ENCODE results near the gene DCC. TPM values are rescaled to one million over a fixed set of nuclear protein-coding genes. Genes with fewer than 3 reads are reported as not detected.

Gene DCC
- total and polyA plus RNA-seq, 2 of the 8 experiments (the other 6 are each of a cell fraction or from before 2014, with no cell fraction given), result 0.14 to 1.4 TPM

DNA sequence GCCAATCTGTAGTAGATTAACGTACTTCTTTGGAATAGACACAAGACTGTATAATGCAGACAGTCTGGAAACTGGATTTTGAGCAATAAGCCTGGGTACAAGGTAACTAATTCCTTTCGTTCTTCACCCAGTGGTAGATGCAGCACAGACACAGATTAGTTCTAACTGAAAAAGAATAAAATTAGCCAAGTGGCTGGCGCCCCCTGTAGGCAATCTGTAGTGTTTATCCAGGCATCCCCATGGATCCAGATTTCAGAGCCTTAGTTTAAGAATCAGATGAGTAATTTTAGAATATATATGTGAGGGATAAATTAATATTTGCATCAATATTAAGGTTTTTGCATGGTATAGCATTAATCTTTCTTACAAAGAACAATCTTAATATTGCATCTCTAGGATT is 563.9 kb downstream of the DCC start:
- no peaks in the 10 kb centered on the region for H3K9me3 ChIP-seq (ENCODE audit: insufficient read depth in 2 of 2, low read depth in 1 of 2, low read length in 1 of 2)
- no peaks in the 10 kb centered on the region for H3K27me3 ChIP-seq (replicated peaks in 1 of 4; ENCODE audit: control insufficient read depth in 3 of 4, extremely low read depth in 1 of 4, insufficient read depth in 3 of 4, low read length in 3 of 4)
- H3K4ac ChIP-seq (replicated peaks; ENCODE audit: insufficient read length, low read depth, low read length), result no peak overlapping the region
- no peaks in the 10 kb centered on the region for H3K4me1 ChIP-seq (replicated peaks in 1 of 4; ENCODE audit: control insufficient read depth in 3 of 4, insufficient read depth in 4 of 4, low read length in 3 of 4)
- no peak overlapping the region for H2BK5ac ChIP-seq (ENCODE audit: low read depth, low read length)
- no peaks in the 10 kb centered on the region for H3K79me2 ChIP-seq (ENCODE audit: control insufficient read depth in 1 of 2, insufficient read depth in 2 of 2, low read length in 2 of 2)
- H3K14ac ChIP-seq (ENCODE audit: insufficient read length), result no peak overlapping the region
- DNase-seq (ENCODE audit: low read depth in 1 of 2, low spot score in 2 of 2) (peak in 1 of 2 experiments; percentile 73), FAIRE-seq (peak; percentile 60)
- no peak overlapping the region for H3K23ac ChIP-seq (ENCODE audit: insufficient read length)
- ChIA-PET POLR2A (ENCODE audit: partially characterized antibody) (no interaction called here), CTCF (ENCODE audit: partially characterized antibody) (interaction anchor here (0.6 to 2.0 kb wide), 16 partner anchors 9 to 1236 kb away, joined by 3 to 13 read pairs (median 3); partner anchors contain the start of gene DCC)
- H3K56ac ChIP-seq (replicated peaks; ENCODE audit: insufficient read length, low read depth, low read length), result no peak overlapping the region
- no peak overlapping the region for H4K8ac ChIP-seq (ENCODE audit: extremely low read depth, insufficient read depth, low read length)
- H2BK20ac ChIP-seq (ENCODE audit: low read length), result no peak overlapping the region
- H2BK120ac ChIP-seq (replicated peaks; ENCODE audit: low read depth, low read length), result no peak overlapping the region
- no peaks in the 10 kb centered on the region for H3K36me3 ChIP-seq (ENCODE audit: control insufficient read depth in 2 of 4, insufficient read depth in 4 of 4, low read length in 3 of 4)
- H2BK15ac ChIP-seq (ENCODE audit: low read length), result no peak overlapping the region
- 25% methylated on average over 3 of the region's 3 CpGs; no CpG with 5 or more reads in 1 of the 2 experiments for WGBS, 2 experiments (ENCODE audit: extremely low coverage in 1 of 2, insufficient coverage in 1 of 2, insufficient read length in 1 of 2, insufficient replicate concordance in 2 of 2, low coverage in 1 of 2, low lambda C conversion rate in 2 of 2, missing lambda C conversion rate in 1 of 2)
- no peak overlapping the region for H4K91ac ChIP-seq (replicated peaks; ENCODE audit: insufficient read length, low read length)
- no peak overlapping the region for H2AK5ac ChIP-seq (ENCODE audit: low read depth, low read length)
- H3K18ac ChIP-seq (ENCODE audit: extremely low read depth, low read length), result no peak overlapping the region
- H4K5ac ChIP-seq (ENCODE audit: insufficient read length, low read depth, low read length), result no peak overlapping the region
- H2AFZ ChIP-seq (ENCODE audit: low read length), result no peak overlapping the region
- no peaks in the 10 kb centered on the region for H3K23me2 ChIP-seq (ENCODE audit: low read depth, low read length)
- H3K4me3 ChIP-seq (ENCODE audit: extremely low read depth in 1 of 4, insufficient read depth in 2 of 4, low read depth in 3 of 4, low read length in 4 of 4), result no peak overlapping the region
- no peaks in the 10 kb centered on the region for H3K79me1 ChIP-seq (ENCODE audit: low read depth, low read length)
- H3K4me2 ChIP-seq (ENCODE audit: insufficient read depth in 1 of 2, low read depth in 2 of 2, low read length in 2 of 2), result no peak overlapping the region
- H2BK12ac ChIP-seq (ENCODE audit: low read depth, low read length), result no peak overlapping the region
- H3K27ac ChIP-seq (ENCODE audit: low read depth, low read length), result no peak overlapping the region
- no peaks in the 10 kb centered on the region for H4K20me1 ChIP-seq (replicated peaks in 1 of 2; ENCODE audit: control insufficient read depth in 1 of 2, insufficient read depth in 2 of 2, low read length in 2 of 2)
- no peak overlapping the region for H3K9ac ChIP-seq (replicated peaks in 1 of 4; ENCODE audit: extremely low read depth in 1 of 4, low read depth in 3 of 4, low read length in 3 of 4)
- TF ChIP-seq EP300 (IDR thresholded peaks at IDR 0.05; ENCODE audit: borderline replicate concordance in 1 of 2, low read depth in 2 of 2, low read length in 2 of 2) (no peak), ZNF274 (IDR thresholded peaks at IDR 0.05; ENCODE audit: borderline replicate concordance, extremely low read depth, low read length) (no peak), CEBPB (IDR thresholded peaks at IDR 0.05; ENCODE audit: low read depth, low read length) (no peak), HDAC6 (IDR thresholded peaks at IDR 0.05; ENCODE audit: low read depth, low read length) (no peak), RAD21 (IDR thresholded peaks at IDR 0.05 in 1 of 2, conservative IDR thresholded peaks at IDR 0.05 in 1 of 2; ENCODE audit: low read depth in 2 of 2, low read length in 2 of 2) (peak; percentile 78 to 85), SRF (IDR thresholded peaks at IDR 0.05; ENCODE audit: low read depth, low read length) (no peak), CREB1 (IDR thresholded peaks at IDR 0.05) (no peak)
- TF ChIP-seq, protein P1, sequence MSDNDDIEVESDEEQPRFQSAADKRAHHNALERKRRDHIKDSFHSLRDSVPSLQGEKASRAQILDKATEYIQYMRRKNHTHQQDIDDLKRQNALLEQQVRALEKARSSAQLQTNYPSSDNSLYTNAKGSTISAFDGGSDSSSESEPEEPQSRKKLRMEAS (IDR thresholded peaks at IDR 0.05), result no peak
- TF ChIP-seq, protein P2, sequence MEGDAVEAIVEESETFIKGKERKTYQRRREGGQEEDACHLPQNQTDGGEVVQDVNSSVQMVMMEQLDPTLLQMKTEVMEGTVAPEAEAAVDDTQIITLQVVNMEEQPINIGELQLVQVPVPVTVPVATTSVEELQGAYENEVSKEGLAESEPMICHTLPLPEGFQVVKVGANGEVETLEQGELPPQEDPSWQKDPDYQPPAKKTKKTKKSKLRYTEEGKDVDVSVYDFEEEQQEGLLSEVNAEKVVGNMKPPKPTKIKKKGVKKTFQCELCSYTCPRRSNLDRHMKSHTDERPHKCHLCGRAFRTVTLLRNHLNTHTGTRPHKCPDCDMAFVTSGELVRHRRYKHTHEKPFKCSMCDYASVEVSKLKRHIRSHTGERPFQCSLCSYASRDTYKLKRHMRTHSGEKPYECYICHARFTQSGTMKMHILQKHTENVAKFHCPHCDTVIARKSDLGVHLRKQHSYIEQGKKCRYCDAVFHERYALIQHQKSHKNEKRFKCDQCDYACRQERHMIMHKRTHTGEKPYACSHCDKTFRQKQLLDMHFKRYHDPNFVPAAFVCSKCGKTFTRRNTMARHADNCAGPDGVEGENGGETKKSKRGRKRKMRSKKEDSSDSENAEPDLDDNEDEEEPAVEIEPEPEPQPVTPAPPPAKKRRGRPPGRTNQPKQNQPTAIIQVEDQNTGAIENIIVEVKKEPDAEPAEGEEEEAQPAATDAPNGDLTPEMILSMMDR (IDR thresholded peaks at IDR 0.05; ENCODE audit: control extremely low read depth in 1 of 3, insufficient read depth in 1 of 3, low read depth in 1 of 3, low read length in 3 of 3), result peak; percentile 9 to 73 (median 61)
- TF ChIP-seq, protein P3, sequence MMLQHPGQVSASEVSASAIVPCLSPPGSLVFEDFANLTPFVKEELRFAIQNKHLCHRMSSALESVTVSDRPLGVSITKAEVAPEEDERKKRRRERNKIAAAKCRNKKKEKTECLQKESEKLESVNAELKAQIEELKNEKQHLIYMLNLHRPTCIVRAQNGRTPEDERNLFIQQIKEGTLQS (IDR thresholded peaks at IDR 0.05; ENCODE audit: insufficient read depth, low read depth, low read length), result no peak

All from H1 (cell line).